GM12873 (cell line): ENCODE data around the gene PRPSAP1.

Source experiments
- TF ChIP-seq, protein P1 (sequence below): IDR thresholded peaks from 2 replicates; pipeline ENCODE4 v1.5.1; 2012; ENCODE audit warnings: low read depth, mild to moderate bottlenecking, moderate library complexity, low read length, control low read depth; ENCODE audit not compliant: insufficient read depth; ENCODE audit errors: missing control alignments

The PRPSAP1 gene

DNA sequence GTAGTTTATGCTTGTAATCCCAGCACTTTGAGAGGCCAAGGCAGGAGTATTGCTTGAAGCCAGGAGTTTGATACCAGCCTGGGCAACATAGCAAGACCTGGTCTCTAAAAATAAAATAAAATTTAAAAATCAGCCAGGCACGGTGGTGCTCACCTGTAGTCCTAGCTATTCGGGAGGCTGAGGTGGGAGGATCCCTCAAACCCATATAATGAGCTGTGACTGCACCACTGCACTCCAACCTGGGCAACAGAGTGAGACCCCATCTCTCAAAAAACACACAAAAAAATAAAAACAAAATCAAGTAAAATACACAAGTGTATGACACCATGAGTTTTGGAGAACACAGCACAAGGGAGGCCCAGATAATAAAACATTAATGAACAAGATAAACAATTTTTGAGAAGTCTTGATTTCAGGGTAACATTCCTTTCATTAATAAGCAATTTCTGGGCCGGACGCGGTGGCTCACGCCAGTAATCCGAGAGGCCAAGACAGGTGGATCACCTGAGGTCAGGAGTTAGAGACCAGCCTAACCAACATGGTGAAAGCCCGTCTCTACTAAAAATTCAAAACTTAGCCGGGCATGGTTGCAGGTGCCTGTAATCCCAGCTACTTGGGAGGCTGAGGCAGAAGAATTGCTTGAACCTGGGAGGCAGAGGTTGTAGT is 17.9 kb downstream of the PRPSAP1 start:
- TF ChIP-seq, protein P1, sequence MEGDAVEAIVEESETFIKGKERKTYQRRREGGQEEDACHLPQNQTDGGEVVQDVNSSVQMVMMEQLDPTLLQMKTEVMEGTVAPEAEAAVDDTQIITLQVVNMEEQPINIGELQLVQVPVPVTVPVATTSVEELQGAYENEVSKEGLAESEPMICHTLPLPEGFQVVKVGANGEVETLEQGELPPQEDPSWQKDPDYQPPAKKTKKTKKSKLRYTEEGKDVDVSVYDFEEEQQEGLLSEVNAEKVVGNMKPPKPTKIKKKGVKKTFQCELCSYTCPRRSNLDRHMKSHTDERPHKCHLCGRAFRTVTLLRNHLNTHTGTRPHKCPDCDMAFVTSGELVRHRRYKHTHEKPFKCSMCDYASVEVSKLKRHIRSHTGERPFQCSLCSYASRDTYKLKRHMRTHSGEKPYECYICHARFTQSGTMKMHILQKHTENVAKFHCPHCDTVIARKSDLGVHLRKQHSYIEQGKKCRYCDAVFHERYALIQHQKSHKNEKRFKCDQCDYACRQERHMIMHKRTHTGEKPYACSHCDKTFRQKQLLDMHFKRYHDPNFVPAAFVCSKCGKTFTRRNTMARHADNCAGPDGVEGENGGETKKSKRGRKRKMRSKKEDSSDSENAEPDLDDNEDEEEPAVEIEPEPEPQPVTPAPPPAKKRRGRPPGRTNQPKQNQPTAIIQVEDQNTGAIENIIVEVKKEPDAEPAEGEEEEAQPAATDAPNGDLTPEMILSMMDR, result no peak

- TF ChIP-seq, protein P1, result no peak
Measured at GRCh38 chr17:76333673-76334505, 19.8 kb downstream of the PRPSAP1 start.

- TF ChIP-seq, protein P1, result no peak
Measured at GRCh38 chr17:76331083-76331482, 22.6 kb downstream of the PRPSAP1 start.

DNA sequence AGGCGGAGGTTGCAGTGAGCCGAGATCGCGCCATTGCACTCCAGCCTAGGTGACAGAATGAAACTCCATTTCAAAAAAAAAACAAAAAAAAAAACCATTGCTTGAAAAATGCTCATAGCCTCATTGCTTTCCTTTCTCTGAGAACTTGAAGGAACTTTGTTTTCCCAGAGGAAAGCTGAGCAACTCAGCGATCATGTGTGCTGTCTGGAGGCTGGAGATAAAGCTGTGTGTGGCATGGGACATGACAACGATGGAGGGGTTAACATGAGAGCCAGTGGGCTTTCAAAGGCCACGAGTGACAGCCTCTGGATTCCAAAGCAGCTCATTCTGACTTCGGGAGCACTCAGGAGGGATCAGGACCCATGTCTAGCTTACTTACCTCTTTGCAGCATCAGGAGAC is 24.1 kb downstream of the PRPSAP1 start:
- TF ChIP-seq, protein P1, result no peak

GRCh38 chr17:76327696-76328095 is 26.0 kb downstream of the PRPSAP1 start:
- TF ChIP-seq, protein P1, result no peak

GRCh38 chr17:76326306-76326705 is 27.4 kb downstream of the PRPSAP1 start:
- TF ChIP-seq, protein P1, result no peak

DNA sequence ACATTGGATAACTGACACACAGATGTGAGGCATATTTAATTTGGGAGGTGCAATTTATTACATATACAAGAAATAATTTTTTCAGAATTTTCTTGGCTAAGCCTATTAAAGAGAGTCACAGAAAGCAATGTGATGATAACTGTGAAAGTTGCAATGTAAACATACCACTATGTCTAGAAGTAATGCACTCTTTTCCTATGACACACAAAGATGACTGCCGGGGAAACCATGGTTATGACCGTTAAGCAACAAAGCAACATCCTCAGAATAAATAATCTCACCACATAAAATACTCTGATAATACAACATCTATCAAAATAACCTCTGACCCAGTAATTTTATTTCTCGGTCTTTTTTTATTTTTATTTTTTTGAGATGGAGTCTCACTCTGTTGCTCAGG is 35.1 kb downstream of the PRPSAP1 start:
- TF ChIP-seq, protein P1, result no peak
